ENCODE measurements around the gene PPP1R2C.

The PPP1R2C gene

GRCh38 chrX:42778096-42778495, at the start of gene PPP1R2C:
TSS of gene PPP1R2C (minus strand) at chrX:42778163. CDS start at chrX:42778079, 84 bp downstream.
- DNase-seq, result peak; percentile 65

GRCh38 chrX:42825201-42825600, 47.2 kb upstream of the PPP1R2C start:
- DNase-seq, result no peak

DNA sequence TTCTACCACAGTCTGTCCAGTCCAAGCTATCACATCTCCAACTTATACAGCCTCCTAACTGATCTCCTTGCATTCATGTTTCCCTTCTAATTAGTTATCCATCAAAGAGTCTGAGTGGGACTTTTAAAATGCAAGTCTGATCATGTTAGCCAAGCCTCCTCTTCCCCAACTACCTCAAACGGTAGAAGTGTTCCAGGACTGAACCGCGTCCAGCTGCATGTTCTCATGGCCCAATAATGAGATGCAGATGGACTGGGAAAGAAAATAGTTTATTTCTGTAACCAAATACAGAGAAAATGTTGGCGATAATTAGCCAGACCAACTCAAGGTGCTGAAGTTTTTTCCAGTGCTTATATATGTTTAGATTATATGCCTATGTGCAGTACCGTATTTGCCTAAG, 46.6 kb upstream of the PPP1R2C start:
- no peak for DNase-seq

- no peak for DNase-seq
These were observed 45.5 kb upstream of the PPP1R2C start for GRCh38 chrX:42823443-42823842.

- no peak for DNase-seq
These were observed 44.0 kb upstream of the PPP1R2C start for GRCh38 chrX:42821803-42822443.

GRCh38 chrX:42818151-42818921, 40.4 kb upstream of the PPP1R2C start:
- no peak for DNase-seq

GRCh38 chrX:42809569-42809968, 31.6 kb upstream of the PPP1R2C start:
- DNase-seq, result no peak

GRCh38 chrX:42807393-42807792, 29.4 kb upstream of the PPP1R2C start:
- no peak for DNase-seq

- no peak for DNase-seq
These were observed 26.6 kb upstream of the PPP1R2C start for GRCh38 chrX:42804524-42804923.

GRCh38 chrX:42803320-42803719, 25.4 kb upstream of the PPP1R2C start:
- no peak for DNase-seq

- no peak for DNase-seq
These were observed 19.8 kb upstream of the PPP1R2C start for GRCh38 chrX:42797651-42798269.

DNA sequence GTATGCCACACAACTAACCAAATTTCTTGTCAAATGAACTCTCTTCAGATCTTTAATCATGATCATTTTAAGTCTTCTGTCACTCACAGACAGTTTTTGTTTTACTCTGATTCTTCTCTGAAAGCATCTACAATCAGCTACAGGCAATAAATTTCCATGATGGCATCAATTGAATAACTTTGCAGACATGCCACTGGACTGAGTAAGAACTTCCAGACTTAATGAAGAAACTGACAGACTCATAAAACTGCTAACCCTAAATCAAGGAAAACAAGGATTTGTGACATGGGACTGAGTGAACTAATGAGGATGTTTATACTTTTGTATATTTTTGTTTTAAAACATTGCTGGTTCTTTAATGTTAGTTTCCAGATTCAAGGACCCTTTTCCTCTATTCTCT, 5.5 kb upstream of the PPP1R2C start:
- DNase-seq, result no peak

GRCh38 chrX:42776195-42776594, 1.8 kb downstream of the PPP1R2C start:
- no peak for DNase-seq

- no peak for DNase-seq
These were observed 5.1 kb downstream of the PPP1R2C start for GRCh38 chrX:42772874-42773273.

DNA sequence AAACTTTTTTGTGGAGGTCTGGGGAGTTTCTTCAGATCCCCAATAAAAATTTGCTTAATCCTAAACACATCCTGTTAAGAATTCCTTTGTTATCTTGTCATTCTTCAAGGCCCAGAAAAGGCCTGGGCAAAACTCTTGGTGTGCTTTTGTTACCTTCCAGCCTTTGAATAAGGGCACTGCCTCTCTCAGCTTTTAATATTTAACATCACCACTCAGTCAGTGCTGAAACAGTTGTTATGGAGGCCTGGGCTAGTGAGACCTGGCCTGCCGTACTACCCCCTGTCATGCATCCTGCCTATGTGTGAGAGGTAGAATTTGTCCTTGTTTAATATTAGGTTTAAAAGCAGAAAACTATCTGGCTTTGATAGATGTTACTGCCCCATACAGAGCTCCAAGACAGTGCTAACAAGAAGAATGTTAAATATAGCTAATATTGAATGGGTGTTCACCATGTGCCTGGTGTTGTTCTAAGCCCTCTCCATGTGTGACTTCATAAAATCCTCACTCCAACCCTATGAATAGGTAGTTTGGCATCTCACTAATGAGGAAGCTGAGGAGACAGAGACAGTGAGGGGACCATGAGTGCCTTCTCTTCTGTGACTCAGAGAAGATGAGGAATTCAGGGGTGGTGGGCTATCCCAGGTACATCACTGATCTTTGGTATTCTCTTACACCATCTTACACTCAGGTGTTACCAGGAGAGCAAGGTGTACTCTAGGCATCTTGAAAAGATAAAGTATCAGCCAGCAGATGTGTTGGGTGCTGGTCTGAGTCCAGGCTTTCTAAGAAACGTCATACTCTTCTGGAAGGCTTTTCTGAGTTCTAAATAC, 6.2 kb downstream of the PPP1R2C start:
- DNase-seq, result no peak

DNA sequence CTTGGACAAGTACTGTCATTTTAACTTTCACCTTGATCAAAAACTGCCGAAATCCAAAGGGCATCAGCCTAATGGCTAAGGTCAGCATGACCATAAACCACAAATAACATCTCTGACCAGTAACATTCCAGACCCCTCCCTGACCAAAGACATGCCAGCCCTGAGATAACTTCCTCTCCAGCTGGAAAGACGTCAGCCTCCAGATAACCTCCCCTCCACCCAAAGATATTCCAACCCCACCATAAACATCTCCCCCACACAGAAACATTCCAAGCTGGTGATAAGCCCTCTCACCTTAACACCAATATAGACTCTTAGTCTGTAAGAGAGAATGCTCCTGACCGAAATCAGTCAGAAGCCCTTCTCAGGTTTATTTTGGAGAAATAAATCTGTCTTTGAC, 7.4 kb downstream of the PPP1R2C start:
- no peak for DNase-seq

- DNase-seq, result no peak
These were observed 18.1 kb downstream of the PPP1R2C start for GRCh38 chrX:42759881-42760280.

GRCh38 chrX:42755815-42756214, 22.1 kb downstream of the PPP1R2C start:
- no peak for DNase-seq

GRCh38 chrX:42754603-42755002, 23.4 kb downstream of the PPP1R2C start:
- no peak for DNase-seq

DNA sequence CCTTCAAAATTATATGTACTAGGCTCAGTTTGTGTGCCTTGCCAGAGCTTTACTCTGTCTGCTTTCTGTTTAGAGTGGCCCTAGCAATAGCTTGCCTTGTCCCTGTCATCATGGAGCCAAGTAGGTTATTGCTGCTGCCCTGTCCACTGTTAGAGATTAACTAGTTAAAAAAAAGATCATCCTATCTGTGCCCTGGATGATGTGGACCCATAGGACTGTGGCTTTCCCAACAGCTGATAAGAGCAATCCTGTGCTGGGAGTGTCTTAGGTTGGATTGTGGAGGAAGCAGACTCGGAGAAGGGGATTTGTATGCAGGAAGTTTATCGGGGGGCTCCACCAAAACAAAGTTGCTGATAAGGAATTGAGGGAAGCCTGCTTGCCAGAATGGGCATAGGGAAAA, 23.8 kb downstream of the PPP1R2C start:
- DNase-seq, result no peak

- DNase-seq, result no peak
These were observed 25.2 kb downstream of the PPP1R2C start for GRCh38 chrX:42752730-42753129.

GRCh38 chrX:42751573-42751972, 26.4 kb downstream of the PPP1R2C start:
- DNase-seq, result no peak

Measured in activated CD8-positive, alpha-beta memory T cell treated with anti-CD3 and anti-CD28 coated beads for 24 hours (primary cell).